ENCODE data around the gene LRRC71.

- TF ChIP-seq POLR2A (IDR thresholded peaks at IDR 0.05; ENCODE audit: low read length) (no peak), GATA1 (IDR thresholded peaks at IDR 0.05; ENCODE audit: low read depth, low read length) (no peak)
These were observed 4.2 kb downstream of the LRRC71 start for GRCh38 chr1:156924478-156925153.

Measured in erythroblast (primary cell).